HG02870 (cell line): ENCODE measurements around the gene EXOG.
"Not testable (repeated sequence)": the region's sequence is repeated elsewhere in the genome, so short reads cannot be mapped to it uniquely, and the experiment has no call there.

Source experiments
- ATAC-seq: cut with Tn5 transposase; IDR thresholded peaks from one replicate; pipeline ENCODE4 v1.9.1; 2021; ENCODE audit warnings: mild to moderate bottlenecking, moderate library complexity; ENCODE audit not compliant: unreplicated experiment

The EXOG gene

GRCh38 chr3:38561746-38562466, 65.8 kb downstream of the EXOG start:
- no peak for ATAC-seq

- no peak for ATAC-seq
These were observed 66.4 kb downstream of the EXOG start for GRCh38 chr3:38562467-38562925.

- ATAC-seq: no peak
These were observed 67.1 kb downstream of the EXOG start for GRCh38 chr3:38563070-38563885.

- no peak for ATAC-seq
These were observed 67.7 kb downstream of the EXOG start for GRCh38 chr3:38563886-38564270.

GRCh38 chr3:38564631-38565338, 68.6 kb downstream of the EXOG start:
- ATAC-seq: no peak

- ATAC-seq: no peak
These were observed 69.4 kb downstream of the EXOG start for GRCh38 chr3:38565339-38566214.

- ATAC-seq: no peak
These were observed 70.0 kb downstream of the EXOG start for GRCh38 chr3:38566215-38566528.

GRCh38 chr3:38566794-38567193, 70.7 kb downstream of the EXOG start:
- not testable (repeated sequence) for ATAC-seq

GRCh38 chr3:38567498-38567897, 71.4 kb downstream of the EXOG start:
- no peak for ATAC-seq

- ATAC-seq: no peak
These were observed 77.0 kb downstream of the EXOG start for GRCh38 chr3:38573111-38573510.

GRCh38 chr3:38573556-38573955, 77.4 kb downstream of the EXOG start:
- no peak for ATAC-seq

- no peak for ATAC-seq
These were observed 78.5 kb downstream of the EXOG start for GRCh38 chr3:38574411-38575278.

- ATAC-seq: no peak
These were observed 79.2 kb downstream of the EXOG start for GRCh38 chr3:38575279-38575843.
